ENCODE results near the gene GEMIN7. TPM values are rescaled to one million over a fixed set of nuclear protein-coding genes. Genes with fewer than 3 reads are reported as not detected.
A peak's percentile ranks its signal among the peaks of the same experiment; 100 is the strongest.

GEMIN7 gene
- total and polyA plus RNA-seq, 2 of the 13 experiments (the other 11 are each of a cell fraction or from before 2014, with no cell fraction given) = 24.1 to 30.6 TPM

DNA sequence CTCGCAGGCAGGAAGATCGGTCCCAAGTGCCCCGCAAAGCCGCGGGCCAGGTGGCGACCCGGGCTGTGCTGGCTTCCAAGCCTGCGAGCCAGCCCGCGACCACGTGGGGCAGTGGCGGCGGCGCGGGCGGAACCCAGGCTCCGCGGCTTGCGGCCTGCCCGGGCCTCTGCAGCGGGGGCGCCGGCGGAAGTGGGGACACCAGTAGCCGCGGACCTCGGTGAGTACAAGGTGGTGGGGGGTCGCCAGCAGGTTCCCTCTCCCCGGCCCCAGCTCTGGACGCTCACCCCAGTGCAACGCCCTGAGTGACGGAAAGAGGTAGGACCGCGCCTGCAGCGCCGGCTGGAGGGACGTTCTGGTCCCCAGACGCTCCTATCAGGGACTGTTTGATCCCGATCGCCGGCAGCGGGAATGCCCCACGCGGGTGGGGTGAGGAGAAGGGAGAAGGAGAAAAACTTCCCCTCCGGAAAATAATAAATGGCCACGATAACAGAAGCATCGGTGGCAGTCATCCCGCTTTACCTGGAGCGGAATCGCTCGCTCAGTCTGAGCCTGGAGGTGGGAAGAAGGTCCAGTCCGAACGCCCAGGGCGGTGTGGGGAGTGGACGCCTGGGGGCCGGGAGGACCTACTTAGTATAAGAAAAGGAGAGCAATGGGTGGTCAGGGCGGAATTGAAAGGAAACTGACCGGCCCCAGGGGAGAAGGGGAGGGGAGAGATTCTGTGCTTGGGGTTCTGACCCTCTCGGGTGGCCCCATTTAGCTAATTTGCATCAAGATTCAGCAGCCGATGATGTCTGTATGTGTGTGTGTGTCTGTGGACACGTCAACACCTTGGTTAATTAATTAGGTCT, at the start of gene GEMIN7 (continued):
- TF ChIP-seq ZBTB21 (CRISPR knock-in tag; IDR thresholded peaks at IDR 0.05) (0 out of 2 replicates have a peak, but pooled peaks have one; percentile 36), PCBP1 (IDR thresholded peaks at IDR 0.05; ENCODE audit: borderline replicate concordance, low read depth, low read length) (no peak), TMF1 (CRISPR knock-in tag; IDR thresholded peaks at IDR 0.05; ENCODE audit: low read depth) (peak; percentile 95), ZKSCAN8 (CRISPR knock-in tag; IDR thresholded peaks at IDR 0.05; ENCODE audit: borderline replicate concordance) (peak; percentile 67), ZNF790 (CRISPR knock-in tag; IDR thresholded peaks at IDR 0.05; ENCODE audit: borderline replicate concordance) (peak; percentile 88), ZNF788 (CRISPR knock-in tag; IDR thresholded peaks at IDR 0.05; ENCODE audit: borderline replicate concordance) (peak; percentile 89; the same call in 1 of the 2 replicates), ZNF143 (CRISPR knock-in tag; IDR thresholded peaks at IDR 0.05) (peak; percentile 60), NRL (CRISPR knock-in tag; IDR thresholded peaks at IDR 0.05; ENCODE audit: borderline replicate concordance) (peak; percentile 28; the same call in 1 of the 2 replicates), MTF2 (CRISPR knock-in tag; IDR thresholded peaks at IDR 0.05; ENCODE audit: borderline replicate concordance) (0 out of 2 replicates have a peak, but pooled peaks have one; percentile 14), TGIF2 (CRISPR knock-in tag; IDR thresholded peaks at IDR 0.05) (no peak), ZNF550 (CRISPR knock-in tag; IDR thresholded peaks at IDR 0.05; ENCODE audit: borderline replicate concordance) (no peak), ZNF367 (CRISPR knock-in tag; IDR thresholded peaks at IDR 0.05; ENCODE audit: borderline replicate concordance) (no peak; the same call in 1 of the 2 replicates), FOXO1 (CRISPR knock-in tag; IDR thresholded peaks at IDR 0.05) (peak; percentile 76)
- TF ChIP-seq, protein P1, sequence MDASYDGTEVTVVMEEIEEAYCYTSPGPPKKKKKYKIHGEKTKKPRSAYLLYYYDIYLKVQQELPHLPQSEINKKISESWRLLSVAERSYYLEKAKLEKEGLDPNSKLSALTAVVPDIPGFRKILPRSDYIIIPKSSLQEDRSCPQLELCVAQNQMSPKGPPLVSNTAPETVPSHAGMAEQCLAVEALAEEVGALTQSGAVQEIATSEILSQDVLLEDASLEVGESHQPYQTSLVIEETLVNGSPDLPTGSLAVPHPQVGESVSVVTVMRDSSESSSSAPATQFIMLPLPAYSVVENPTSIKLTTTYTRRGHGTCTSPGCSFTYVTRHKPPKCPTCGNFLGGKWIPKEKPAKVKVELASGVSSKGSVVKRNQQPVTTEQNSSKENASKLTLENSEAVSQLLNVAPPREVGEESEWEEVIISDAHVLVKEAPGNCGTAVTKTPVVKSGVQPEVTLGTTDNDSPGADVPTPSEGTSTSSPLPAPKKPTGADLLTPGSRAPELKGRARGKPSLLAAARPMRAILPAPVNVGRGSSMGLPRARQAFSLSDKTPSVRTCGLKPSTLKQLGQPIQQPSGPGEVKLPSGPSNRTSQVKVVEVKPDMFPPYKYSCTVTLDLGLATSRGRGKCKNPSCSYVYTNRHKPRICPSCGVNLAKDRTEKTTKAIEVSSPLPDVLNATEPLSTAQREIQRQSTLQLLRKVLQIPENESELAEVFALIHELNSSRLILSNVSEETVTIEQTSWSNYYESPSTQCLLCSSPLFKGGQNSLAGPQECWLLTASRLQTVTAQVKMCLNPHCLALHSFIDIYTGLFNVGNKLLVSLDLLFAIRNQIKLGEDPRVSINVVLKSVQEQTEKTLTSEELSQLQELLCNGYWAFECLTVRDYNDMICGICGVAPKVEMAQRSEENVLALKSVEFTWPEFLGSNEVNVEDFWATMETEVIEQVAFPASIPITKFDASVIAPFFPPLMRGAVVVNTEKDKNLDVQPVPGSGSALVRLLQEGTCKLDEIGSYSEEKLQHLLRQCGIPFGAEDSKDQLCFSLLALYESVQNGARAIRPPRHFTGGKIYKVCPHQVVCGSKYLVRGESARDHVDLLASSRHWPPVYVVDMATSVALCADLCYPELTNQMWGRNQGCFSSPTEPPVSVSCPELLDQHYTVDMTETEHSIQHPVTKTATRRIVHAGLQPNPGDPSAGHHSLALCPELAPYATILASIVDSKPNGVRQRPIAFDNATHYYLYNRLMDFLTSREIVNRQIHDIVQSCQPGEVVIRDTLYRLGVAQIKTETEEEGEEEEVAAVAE (CRISPR knock-in tag; IDR thresholded peaks at IDR 0.05; ENCODE audit: borderline replicate concordance) = no peak
- TF ChIP-seq, protein P2, sequence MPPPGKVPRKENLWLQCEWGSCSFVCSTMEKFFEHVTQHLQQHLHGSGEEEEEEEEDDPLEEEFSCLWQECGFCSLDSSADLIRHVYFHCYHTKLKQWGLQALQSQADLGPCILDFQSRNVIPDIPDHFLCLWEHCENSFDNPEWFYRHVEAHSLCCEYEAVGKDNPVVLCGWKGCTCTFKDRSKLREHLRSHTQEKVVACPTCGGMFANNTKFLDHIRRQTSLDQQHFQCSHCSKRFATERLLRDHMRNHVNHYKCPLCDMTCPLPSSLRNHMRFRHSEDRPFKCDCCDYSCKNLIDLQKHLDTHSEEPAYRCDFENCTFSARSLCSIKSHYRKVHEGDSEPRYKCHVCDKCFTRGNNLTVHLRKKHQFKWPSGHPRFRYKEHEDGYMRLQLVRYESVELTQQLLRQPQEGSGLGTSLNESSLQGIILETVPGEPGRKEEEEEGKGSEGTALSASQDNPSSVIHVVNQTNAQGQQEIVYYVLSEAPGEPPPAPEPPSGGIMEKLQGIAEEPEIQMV (CRISPR knock-in tag; IDR thresholded peaks at IDR 0.05; ENCODE audit: low read depth) = peak; percentile 90; the same call in 1 of the 2 replicates
- TF ChIP-seq, protein P3, sequence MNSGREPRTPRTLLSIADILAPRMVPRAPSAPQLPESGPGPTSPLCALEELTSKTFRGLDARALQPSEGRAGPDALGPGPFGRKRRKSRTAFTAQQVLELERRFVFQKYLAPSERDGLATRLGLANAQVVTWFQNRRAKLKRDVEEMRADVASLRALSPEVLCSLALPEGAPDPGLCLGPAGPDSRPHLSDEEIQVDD (CRISPR knock-in tag; IDR thresholded peaks at IDR 0.05; ENCODE audit: borderline replicate concordance) = peak; percentile 86; the same call in 1 of the 2 replicates
- TF ChIP-seq, protein P4, sequence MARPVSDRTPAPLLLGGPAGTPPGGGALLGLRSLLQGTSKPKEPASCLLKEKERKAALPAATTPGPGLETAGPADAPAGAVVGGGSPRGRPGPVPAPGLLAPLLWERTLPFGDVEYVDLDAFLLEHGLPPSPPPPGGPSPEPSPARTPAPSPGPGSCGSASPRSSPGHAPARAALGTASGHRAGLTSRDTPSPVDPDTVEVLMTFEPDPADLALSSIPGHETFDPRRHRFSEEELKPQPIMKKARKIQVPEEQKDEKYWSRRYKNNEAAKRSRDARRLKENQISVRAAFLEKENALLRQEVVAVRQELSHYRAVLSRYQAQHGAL (CRISPR knock-in tag; IDR thresholded peaks at IDR 0.05; ENCODE audit: not compliant biosample characterization) = peak; percentile 88
- TF ChIP-seq, protein P5, sequence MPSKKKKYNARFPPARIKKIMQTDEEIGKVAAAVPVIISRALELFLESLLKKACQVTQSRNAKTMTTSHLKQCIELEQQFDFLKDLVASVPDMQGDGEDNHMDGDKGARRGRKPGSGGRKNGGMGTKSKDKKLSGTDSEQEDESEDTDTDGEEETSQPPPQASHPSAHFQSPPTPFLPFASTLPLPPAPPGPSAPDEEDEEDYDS (CRISPR knock-in tag; IDR thresholded peaks at IDR 0.05) = peak; percentile 38; the same call in 1 of the 2 replicates
- TF ChIP-seq, protein P6, sequence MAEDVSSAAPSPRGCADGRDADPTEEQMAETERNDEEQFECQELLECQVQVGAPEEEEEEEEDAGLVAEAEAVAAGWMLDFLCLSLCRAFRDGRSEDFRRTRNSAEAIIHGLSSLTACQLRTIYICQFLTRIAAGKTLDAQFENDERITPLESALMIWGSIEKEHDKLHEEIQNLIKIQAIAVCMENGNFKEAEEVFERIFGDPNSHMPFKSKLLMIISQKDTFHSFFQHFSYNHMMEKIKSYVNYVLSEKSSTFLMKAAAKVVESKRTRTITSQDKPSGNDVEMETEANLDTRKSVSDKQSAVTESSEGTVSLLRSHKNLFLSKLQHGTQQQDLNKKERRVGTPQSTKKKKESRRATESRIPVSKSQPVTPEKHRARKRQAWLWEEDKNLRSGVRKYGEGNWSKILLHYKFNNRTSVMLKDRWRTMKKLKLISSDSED (CRISPR knock-in tag; IDR thresholded peaks at IDR 0.05) = 0 out of 2 replicates have a peak, but pooled peaks have one; percentile 28
